HepG2 (cell line): ENCODE measurements around the gene SPTSSA. TPM values are rescaled to one million over a fixed set of nuclear protein-coding genes. Genes with fewer than 3 reads are reported as not detected.

Experiments used
- ATRX ChIP-seq: sonication (generic); formaldehyde crosslinking; IDR thresholded peaks from 2 replicates; pipeline ENCODE4 v1.4.0; 2020; ENCODE audit warnings: missing genetic modification reagents, borderline replicate concordance
- EEA1 ChIP-seq: sonication (generic); formaldehyde crosslinking; IDR thresholded peaks from 2 replicates; pipeline ENCODE4 v1.5.1; 2020; ENCODE audit warnings: mild to moderate bottlenecking, missing genetic modification reagents, borderline replicate concordance
- HMG20A ChIP-seq: IDR thresholded peaks from 2 replicates; pipeline ENCODE4 v1.6.1; 2016; ENCODE audit warnings: borderline replicate concordance
- MED8 ChIP-seq: sonication (generic); formaldehyde crosslinking; IDR thresholded peaks from 2 replicates; pipeline ENCODE4 v1.8.1; 2023; ENCODE audit warnings: mild to moderate bottlenecking, missing genetic modification reagents; ENCODE audit not compliant: insufficient replicate concordance
- ZKSCAN1 ChIP-seq: fragments of 150-350 bp; IDR thresholded peaks from 2 replicates; pipeline ENCODE4 v1.6.1; 2014; ENCODE audit warnings: low read length
- ZNF34 ChIP-seq: sonication (generic); formaldehyde crosslinking; IDR thresholded peaks from 2 replicates; pipeline ENCODE4 v1.4.0; 2020; ENCODE audit warnings: mild to moderate bottlenecking, missing genetic modification reagents, borderline replicate concordance
- ZNF460 ChIP-seq: sonication (generic); formaldehyde crosslinking; IDR thresholded peaks from 2 replicates; pipeline ENCODE4 v1.5.1; 2020; ENCODE audit warnings: missing genetic modification reagents, mild to moderate bottlenecking, borderline replicate concordance
- ZNF530 ChIP-seq: sonication (generic); formaldehyde crosslinking; IDR thresholded peaks from 2 replicates; pipeline ENCODE4 v1.5.0; 2020; ENCODE audit warnings: low read depth, mild to moderate bottlenecking, missing genetic modification reagents
- ZNF589 ChIP-seq: sonication (generic); formaldehyde crosslinking; conservative IDR thresholded peaks from 2 replicates; pipeline ENCODE4 v1.8.0; 2022; ENCODE audit warnings: mild to moderate bottlenecking, moderate library complexity, missing genetic modification reagents
- ZNF761 ChIP-seq: sonication (generic); formaldehyde crosslinking; conservative IDR thresholded peaks from 2 replicates; pipeline ENCODE4 v1.4.0; 2020; ENCODE audit warnings: mild to moderate bottlenecking, missing genetic modification reagents
- ZNF792 ChIP-seq: IDR thresholded peaks from 2 replicates; pipeline ENCODE4 v1.6.1; 2016
- polyA plus RNA-seq, 8 experiments: library from polyadenylated mRNA; depleted of rRNA in 3 of 8; stranded (reverse) in 7 of 8; unstranded in 1 of 8; fragments of >200 nt; fragmentation: Illumina TruSeq in 4 of 8; extraction: Trizol in 4 of 8; gene quantifications; 2 replicates each; pipeline versions ENCODE4 v1.2.1 to v1.2.3, GENCODE V29; 2011 to 2016; ENCODE audit warnings: low read depth in 4 of 8, missing spikeins in 1 of 8, mixed read lengths in 1 of 8; ENCODE audit not compliant: insufficient read depth in 1 of 8
- total RNA-seq, 5 experiments: library from RNA; depleted of rRNA; stranded (reverse); fragments of >200 nt; fragmentation: Illumina TruSeq; extraction: Trizol; gene quantifications; 2 replicates each; pipeline ENCODE4 v1.2.3, GENCODE V29; 2016; ENCODE audit warnings: low read depth in 1 of 5
- TF ChIP-seq, protein P1 (sequence below): sonication (generic); formaldehyde crosslinking; IDR thresholded peaks from 2 replicates; pipeline ENCODE4 v1.5.0; 2020; ENCODE audit warnings: mild to moderate bottlenecking, missing genetic modification reagents, borderline replicate concordance
- TF ChIP-seq, protein P2 (sequence below): sonication (generic); formaldehyde crosslinking; IDR thresholded peaks from 2 replicates; pipeline ENCODE4 v1.4.0; 2020; ENCODE audit warnings: missing genetic modification reagents
- TF ChIP-seq, protein P3 (sequence below): sonication (generic); formaldehyde crosslinking; IDR thresholded peaks from 2 replicates; pipeline ENCODE4 v1.4.0; 2020; ENCODE audit warnings: missing genetic modification reagents; ENCODE audit errors: not compliant biosample characterization
- TF ChIP-seq, protein P4 (sequence below): IDR thresholded peaks from 2 replicates; pipeline ENCODE4 v1.6.1; 2016
- TF ChIP-seq, protein P5 (sequence below): sonication (generic); formaldehyde crosslinking; IDR thresholded peaks from 2 replicates; pipeline ENCODE4 v1.4.0; 2020; ENCODE audit warnings: missing genetic modification reagents

Gene SPTSSA
- total and polyA plus RNA-seq, 2 of the 13 experiments (the other 11 are each of a cell fraction or from before 2014, with no cell fraction given), result 19.1 to 86.1 TPM

DNA sequence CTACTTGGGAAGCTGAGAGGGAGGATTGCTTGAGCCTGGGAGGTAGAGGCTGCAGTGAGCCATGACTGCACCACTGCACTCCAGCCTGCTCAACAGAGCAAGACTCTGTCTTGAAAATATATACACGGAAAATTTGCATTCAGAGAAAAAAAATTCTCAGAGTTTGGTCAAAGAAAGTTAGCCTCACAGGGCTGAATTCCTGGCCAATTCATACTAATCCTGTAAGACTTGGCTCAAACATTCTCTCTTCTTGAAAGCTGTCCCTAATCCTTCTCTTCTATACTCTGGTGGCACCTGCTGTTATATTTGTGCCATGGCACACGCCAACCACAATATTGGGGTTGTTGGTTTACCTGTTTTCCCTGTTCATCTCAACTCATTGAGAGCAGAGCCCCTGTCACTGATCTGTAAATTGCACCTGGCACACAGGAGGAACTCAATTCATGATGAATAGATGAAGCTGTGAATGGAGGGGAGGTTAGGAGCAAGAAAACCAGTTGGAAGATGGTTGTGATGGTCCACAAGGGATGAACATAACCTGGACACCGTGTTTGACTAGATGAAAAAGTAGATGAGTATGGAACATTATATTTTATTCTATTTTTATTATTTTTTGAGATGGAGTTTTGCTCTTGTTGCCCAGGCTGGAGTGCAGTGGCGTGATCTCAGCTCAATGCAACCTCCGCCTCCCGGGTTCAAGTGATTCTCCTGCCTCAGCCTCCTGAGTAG, 36.8 kb upstream of the SPTSSA start (continued):
- TF ChIP-seq ZNF792 (CRISPR knock-in tag), result no peak
- TF ChIP-seq ZKSCAN1, result peak; percentile 22; the same call in 1 of the 2 replicates
- TF ChIP-seq, protein P1, sequence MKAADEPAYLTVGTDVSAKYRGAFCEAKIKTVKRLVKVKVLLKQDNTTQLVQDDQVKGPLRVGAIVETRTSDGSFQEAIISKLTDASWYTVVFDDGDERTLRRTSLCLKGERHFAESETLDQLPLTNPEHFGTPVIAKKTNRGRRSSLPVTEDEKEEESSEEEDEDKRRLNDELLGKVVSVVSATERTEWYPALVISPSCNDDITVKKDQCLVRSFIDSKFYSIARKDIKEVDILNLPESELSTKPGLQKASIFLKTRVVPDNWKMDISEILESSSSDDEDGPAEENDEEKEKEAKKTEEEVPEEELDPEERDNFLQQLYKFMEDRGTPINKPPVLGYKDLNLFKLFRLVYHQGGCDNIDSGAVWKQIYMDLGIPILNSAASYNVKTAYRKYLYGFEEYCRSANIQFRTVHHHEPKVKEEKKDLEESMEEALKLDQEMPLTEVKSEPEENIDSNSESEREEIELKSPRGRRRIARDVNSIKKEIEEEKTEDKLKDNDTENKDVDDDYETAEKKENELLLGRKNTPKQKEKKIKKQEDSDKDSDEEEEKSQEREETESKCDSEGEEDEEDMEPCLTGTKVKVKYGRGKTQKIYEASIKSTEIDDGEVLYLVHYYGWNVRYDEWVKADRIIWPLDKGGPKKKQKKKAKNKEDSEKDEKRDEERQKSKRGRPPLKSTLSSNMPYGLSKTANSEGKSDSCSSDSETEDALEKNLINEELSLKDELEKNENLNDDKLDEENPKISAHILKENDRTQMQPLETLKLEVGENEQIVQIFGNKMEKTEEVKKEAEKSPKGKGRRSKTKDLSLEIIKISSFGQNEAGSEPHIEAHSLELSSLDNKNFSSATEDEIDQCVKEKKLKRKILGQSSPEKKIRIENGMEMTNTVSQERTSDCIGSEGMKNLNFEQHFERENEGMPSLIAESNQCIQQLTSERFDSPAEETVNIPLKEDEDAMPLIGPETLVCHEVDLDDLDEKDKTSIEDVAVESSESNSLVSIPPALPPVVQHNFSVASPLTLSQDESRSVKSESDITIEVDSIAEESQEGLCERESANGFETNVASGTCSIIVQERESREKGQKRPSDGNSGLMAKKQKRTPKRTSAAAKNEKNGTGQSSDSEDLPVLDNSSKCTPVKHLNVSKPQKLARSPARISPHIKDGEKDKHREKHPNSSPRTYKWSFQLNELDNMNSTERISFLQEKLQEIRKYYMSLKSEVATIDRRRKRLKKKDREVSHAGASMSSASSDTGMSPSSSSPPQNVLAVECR, result 0 out of 2 replicates have a peak, but pooled peaks have one; percentile 12
- TF ChIP-seq ATRX, result no peak
- no peak for TF ChIP-seq HMG20A (CRISPR knock-in tag)
- no peak for TF ChIP-seq MED8
- peak; percentile 61; the same call in 1 of the 2 replicates for TF ChIP-seq ZNF460 (CRISPR knock-in tag)
- TF ChIP-seq, protein P2, sequence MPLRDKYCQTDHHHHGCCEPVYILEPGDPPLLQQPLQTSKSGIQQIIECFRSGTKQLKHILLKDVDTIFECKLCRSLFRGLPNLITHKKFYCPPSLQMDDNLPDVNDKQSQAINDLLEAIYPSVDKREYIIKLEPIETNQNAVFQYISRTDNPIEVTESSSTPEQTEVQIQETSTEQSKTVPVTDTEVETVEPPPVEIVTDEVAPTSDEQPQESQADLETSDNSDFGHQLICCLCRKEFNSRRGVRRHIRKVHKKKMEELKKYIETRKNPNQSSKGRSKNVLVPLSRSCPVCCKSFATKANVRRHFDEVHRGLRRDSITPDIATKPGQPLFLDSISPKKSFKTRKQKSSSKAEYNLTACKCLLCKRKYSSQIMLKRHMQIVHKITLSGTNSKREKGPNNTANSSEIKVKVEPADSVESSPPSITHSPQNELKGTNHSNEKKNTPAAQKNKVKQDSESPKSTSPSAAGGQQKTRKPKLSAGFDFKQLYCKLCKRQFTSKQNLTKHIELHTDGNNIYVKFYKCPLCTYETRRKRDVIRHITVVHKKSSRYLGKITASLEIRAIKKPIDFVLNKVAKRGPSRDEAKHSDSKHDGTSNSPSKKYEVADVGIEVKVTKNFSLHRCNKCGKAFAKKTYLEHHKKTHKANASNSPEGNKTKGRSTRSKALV (CRISPR knock-in tag), result no peak
- TF ChIP-seq ZNF589 (CRISPR knock-in tag), result no peak
- no peak for TF ChIP-seq ZNF530 (CRISPR knock-in tag)
- TF ChIP-seq ZNF761 (CRISPR knock-in tag), result no peak
- no peak; the same call in 1 of the 2 replicates for TF ChIP-seq ZNF34 (CRISPR knock-in tag)
- TF ChIP-seq, protein P3, sequence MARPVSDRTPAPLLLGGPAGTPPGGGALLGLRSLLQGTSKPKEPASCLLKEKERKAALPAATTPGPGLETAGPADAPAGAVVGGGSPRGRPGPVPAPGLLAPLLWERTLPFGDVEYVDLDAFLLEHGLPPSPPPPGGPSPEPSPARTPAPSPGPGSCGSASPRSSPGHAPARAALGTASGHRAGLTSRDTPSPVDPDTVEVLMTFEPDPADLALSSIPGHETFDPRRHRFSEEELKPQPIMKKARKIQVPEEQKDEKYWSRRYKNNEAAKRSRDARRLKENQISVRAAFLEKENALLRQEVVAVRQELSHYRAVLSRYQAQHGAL (CRISPR knock-in tag), result no peak
- TF ChIP-seq, protein P4, sequence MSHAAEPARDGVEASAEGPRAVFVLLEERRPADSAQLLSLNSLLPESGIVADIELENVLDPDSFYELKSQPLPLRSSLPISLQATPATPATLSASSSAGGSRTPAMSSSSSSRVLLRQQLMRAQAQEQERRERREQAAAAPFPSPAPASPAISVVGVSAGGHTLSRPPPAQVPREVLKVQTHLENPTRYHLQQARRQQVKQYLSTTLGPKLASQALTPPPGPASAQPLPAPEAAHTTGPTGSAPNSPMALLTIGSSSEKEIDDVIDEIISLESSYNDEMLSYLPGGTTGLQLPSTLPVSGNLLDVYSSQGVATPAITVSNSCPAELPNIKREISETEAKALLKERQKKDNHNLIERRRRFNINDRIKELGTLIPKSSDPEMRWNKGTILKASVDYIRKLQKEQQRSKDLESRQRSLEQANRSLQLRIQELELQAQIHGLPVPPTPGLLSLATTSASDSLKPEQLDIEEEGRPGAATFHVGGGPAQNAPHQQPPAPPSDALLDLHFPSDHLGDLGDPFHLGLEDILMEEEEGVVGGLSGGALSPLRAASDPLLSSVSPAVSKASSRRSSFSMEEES, result no peak
- TF ChIP-seq, protein P5, sequence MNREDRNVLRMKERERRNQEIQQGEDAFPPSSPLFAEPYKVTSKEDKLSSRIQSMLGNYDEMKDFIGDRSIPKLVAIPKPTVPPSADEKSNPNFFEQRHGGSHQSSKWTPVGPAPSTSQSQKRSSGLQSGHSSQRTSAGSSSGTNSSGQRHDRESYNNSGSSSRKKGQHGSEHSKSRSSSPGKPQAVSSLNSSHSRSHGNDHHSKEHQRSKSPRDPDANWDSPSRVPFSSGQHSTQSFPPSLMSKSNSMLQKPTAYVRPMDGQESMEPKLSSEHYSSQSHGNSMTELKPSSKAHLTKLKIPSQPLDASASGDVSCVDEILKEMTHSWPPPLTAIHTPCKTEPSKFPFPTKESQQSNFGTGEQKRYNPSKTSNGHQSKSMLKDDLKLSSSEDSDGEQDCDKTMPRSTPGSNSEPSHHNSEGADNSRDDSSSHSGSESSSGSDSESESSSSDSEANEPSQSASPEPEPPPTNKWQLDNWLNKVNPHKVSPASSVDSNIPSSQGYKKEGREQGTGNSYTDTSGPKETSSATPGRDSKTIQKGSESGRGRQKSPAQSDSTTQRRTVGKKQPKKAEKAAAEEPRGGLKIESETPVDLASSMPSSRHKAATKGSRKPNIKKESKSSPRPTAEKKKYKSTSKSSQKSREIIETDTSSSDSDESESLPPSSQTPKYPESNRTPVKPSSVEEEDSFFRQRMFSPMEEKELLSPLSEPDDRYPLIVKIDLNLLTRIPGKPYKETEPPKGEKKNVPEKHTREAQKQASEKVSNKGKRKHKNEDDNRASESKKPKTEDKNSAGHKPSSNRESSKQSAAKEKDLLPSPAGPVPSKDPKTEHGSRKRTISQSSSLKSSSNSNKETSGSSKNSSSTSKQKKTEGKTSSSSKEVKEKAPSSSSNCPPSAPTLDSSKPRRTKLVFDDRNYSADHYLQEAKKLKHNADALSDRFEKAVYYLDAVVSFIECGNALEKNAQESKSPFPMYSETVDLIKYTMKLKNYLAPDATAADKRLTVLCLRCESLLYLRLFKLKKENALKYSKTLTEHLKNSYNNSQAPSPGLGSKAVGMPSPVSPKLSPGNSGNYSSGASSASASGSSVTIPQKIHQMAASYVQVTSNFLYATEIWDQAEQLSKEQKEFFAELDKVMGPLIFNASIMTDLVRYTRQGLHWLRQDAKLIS (CRISPR knock-in tag), result no peak
- no peak for TF ChIP-seq EEA1 (CRISPR knock-in tag)
